Esophagus (tissue), 2 donors: Measurements from ENCODE around the gene CDYL2. TPM values are rescaled to one million over a fixed set of nuclear protein-coding genes. Genes with fewer than 3 reads are reported as not detected.

Experiments used
- H3K27ac ChIP-seq, 2 donors: one replicate each; pipeline ENCODE4 v1.5.1; 2013; ENCODE audit warnings: low read depth in 2 of 2, mild to moderate bottlenecking in 2 of 2, inconsistent platforms in 1 of 2, low read length in 1 of 2, moderate library complexity in 1 of 2
- H3K27me3 ChIP-seq, 2 donors: one replicate each; pipeline ENCODE4 v1.6.1; 2013; ENCODE audit warnings: low read length in 2 of 2, control low read depth in 1 of 2, mild to moderate bottlenecking in 1 of 2; ENCODE audit not compliant: insufficient read depth in 2 of 2, control insufficient read depth in 1 of 2
- H3K36me3 ChIP-seq, 2 donors: one replicate each; pipeline ENCODE4 v1.6.1; 2013; ENCODE audit warnings: low read length in 1 of 2; ENCODE audit not compliant: control insufficient read depth in 2 of 2, insufficient read depth in 2 of 2
- H3K4me1 ChIP-seq, 2 donors: one replicate each; pipeline ENCODE4 v1.6.1; 2013; ENCODE audit warnings: low read length in 1 of 2; ENCODE audit not compliant: control insufficient read depth in 2 of 2, insufficient read depth in 2 of 2
- H3K4me3 ChIP-seq, 2 donors: one replicate each; pipeline ENCODE4 v1.5.1; 2013; ENCODE audit warnings: low read length in 2 of 2, mild to moderate bottlenecking in 2 of 2, low read depth in 1 of 2, moderate library complexity in 1 of 2
- H3K9me3 ChIP-seq, 2 donors: one replicate each; pipeline ENCODE4 v1.6.1; 2013; ENCODE audit warnings: mild to moderate bottlenecking in 2 of 2, low read depth in 1 of 2, low read length in 1 of 2, moderate library complexity in 1 of 2; ENCODE audit not compliant: control insufficient read depth in 2 of 2, insufficient read depth in 1 of 2
- WGBS, 2 donors: extraction: QIAGEN DNeasy Blood & Tissue Kit; methylation state at CpG; one replicate each; pipeline ENCODE4 v1.1.7; 2013; 5-methylcytosine and 5-hydroxymethylcytosine counted together
- polyA plus RNA-seq, 2 donors: library from polyadenylated mRNA; stranded (reverse); fragments of 200-250 nt; gene quantifications; one replicate each; pipeline ENCODE4 v1.2.3, GENCODE V29; 2013
- donor health status: healthy with polysubstance abuse.
- donor health status: Bipolar disorder and iron deficiency.

Gene CDYL2
- polyA plus RNA-seq, 2 donors: 0.39 to 0.65 TPM

DNA sequence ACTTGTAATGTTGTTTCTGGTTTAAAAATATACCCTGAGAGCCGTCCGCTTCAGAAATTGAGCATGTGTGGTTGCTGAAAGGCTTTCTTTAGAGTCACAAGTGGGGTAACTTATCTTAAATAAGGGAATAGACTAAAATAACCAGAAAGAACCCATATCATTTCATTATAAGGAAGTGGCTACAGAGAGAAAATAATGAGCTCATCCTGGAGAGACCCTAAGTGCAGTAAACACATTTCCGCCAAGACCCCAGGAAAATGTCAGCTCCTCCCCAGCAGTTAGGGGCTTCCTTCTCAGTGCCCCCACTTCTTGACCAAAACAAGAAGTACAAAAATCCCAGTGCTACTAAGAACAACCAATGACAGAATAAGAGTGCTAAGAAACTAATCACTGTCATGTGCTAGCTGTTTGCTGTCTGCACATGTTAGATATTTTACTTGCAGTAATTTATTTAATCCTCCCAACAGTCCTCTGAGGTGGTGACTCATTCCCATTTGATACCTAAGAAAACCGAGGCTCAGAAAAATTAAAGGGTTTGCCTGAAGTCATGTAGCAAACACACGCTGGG lies 83.5 kb downstream of the CDYL2 start:
- Histone ChIP-seq H3K36me3 (no peaks in the 10 kb centered on the region), H3K4me3 (no peak overlapping the region)
- 66 to 69% methylated on average over 5 of the region's 5 CpGs for WGBS, 2 donors

DNA sequence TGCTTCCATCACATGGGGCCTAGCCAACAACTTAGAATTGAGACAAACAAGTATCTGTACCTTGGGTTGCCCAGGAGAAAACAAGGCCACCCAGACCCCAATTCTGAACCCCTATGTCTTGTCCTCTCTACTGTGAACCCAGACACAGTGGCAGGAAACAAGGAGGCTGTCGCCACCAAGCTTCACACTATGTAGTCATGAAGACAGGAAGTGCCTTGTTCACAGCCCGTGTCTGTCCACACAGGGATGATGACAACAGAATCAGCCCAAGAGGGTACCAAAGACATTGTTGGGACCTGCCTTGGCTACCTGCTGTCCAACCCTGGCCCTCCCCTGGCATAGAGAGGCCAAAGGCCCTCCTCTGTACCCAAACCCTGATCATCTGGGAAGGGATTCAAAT lies 84.8 kb downstream of the CDYL2 start:
- WGBS, 2 donors: 68 to 70% methylated on average over 2 of the region's 2 CpGs
- H3K27me3 ChIP-seq: no peaks in the 10 kb centered on the region

More for the DNA sequence above, 83.5 kb downstream of the CDYL2 start:
- peaks cover 2 to 5% of the 10 kb centered on the region in 2 donors for H3K9me3 ChIP-seq
- H3K27me3 ChIP-seq: no peaks in the 10 kb centered on the region
- H3K4me1 ChIP-seq: peaks cover 3 to 11% of the 10 kb centered on the region in 2 donors
- H3K27ac ChIP-seq: no peak overlapping the region

GRCh38 chr16:80718480-80719220 lies 85.7 kb downstream of the CDYL2 start:
- H3K4me1 ChIP-seq: peaks cover 3 to 11% of the 10 kb centered on the region in 2 donors
- H3K27ac ChIP-seq: no peak overlapping the region
- H3K9me3 ChIP-seq: peaks cover 4 to 5% of the 10 kb centered on the region in 2 donors
- 57 to 66% methylated on average over 10 of the region's 10 CpGs for WGBS, 2 donors
- no peaks in the 10 kb centered on the region for H3K36me3 ChIP-seq
- H3K4me3 ChIP-seq: no peak overlapping the region
- H3K27me3 ChIP-seq: no peaks in the 10 kb centered on the region

More for the DNA sequence above, 84.8 kb downstream of the CDYL2 start:
- Histone ChIP-seq H3K27ac (no peak overlapping the region), H3K4me3 (no peak overlapping the region), H3K4me1 (peaks cover 3 to 11% of the 10 kb centered on the region in 2 donors), H3K9me3 (peaks cover 2 to 5% of the 10 kb centered on the region in 2 donors), H3K36me3 (no peaks in the 10 kb centered on the region)

DNA sequence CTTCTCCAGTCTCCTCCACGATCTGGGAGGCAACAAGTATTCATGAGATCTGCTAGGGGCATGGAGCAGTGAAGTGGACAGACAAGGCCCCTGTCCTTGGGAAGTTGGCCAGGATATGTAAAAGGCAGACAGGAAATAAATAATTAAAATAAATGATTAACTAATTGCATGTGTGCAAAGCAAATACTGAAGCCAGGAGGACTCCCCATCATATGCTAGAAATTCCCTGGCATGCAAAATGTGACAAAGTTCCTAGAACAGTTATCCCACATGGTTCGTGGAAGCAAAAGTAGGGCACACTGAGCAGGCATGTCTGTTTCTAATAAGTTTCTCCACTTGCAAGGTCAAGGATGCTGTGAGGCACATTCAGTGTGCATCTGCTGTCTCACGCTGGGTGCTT lies 86.8 kb downstream of the CDYL2 start:
- Histone ChIP-seq H3K4me3 (no peak overlapping the region), H3K4me1 (peaks cover 0 to 8% of the 10 kb centered on the region in 2 donors), H3K36me3 (no peaks in the 10 kb centered on the region), H3K27ac (no peak overlapping the region), H3K9me3 (peaks cover 2 to 5% of the 10 kb centered on the region in 2 donors), H3K27me3 (no peaks in the 10 kb centered on the region)
- WGBS, 2 donors: 69 to 89% methylated on average over 3 of the region's 3 CpGs

DNA sequence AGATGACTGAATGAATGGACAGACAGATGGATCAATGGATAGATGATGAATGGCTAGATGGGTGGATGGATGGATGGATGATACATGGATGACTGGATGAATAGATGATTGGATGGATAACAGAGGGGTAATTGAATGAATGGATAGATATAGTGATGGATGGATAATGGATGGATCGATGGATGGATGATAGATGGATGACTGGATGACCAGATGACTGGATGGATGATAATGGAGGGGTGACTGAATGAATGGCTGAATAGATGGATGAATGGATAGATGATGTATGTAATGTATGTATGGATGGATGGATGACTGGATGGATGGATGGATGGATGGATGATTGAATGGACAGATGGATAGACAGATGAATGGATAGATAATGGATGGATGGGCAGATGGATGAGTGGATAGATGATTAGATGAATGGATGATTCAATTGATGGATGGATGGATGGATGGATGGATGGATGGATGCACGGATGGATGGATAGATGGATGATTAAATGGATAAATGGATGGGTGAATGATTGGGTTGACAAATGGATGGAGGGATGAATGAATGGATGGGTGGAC lies 87.7 kb downstream of the CDYL2 start:
- Histone ChIP-seq H3K4me1 (peaks cover 0 to 8% of the 10 kb centered on the region in 2 donors), H3K9me3 (peaks cover 0 to 3% of the 10 kb centered on the region in 2 donors), H3K4me3 (no peak overlapping the region), H3K27me3 (no peaks in the 10 kb centered on the region), H3K27ac (no peak overlapping the region), H3K36me3 (no peaks in the 10 kb centered on the region)
- WGBS, 2 donors: 81 to 90% methylated on average over 2 of the region's 2 CpGs

GRCh38 chr16:80711406-80711805 lies 93.0 kb downstream of the CDYL2 start:
- no peaks in the 10 kb centered on the region for H3K4me1 ChIP-seq
- H3K4me3 ChIP-seq: no peak overlapping the region
- H3K27me3 ChIP-seq: no peaks in the 10 kb centered on the region
- peaks cover 0 to 3% of the 10 kb centered on the region in 2 donors for H3K9me3 ChIP-seq
- H3K27ac ChIP-seq: no peak overlapping the region
- no peaks in the 10 kb centered on the region for H3K36me3 ChIP-seq
- WGBS, 2 donors: 82 to 87% methylated on average over 4 of the region's 4 CpGs

- WGBS, 2 donors: 87 to 88% methylated on average over 8 of the region's 8 CpGs
Measured at GRCh38 chr16:80710918-80711317, 93.5 kb downstream of the CDYL2 start.

DNA sequence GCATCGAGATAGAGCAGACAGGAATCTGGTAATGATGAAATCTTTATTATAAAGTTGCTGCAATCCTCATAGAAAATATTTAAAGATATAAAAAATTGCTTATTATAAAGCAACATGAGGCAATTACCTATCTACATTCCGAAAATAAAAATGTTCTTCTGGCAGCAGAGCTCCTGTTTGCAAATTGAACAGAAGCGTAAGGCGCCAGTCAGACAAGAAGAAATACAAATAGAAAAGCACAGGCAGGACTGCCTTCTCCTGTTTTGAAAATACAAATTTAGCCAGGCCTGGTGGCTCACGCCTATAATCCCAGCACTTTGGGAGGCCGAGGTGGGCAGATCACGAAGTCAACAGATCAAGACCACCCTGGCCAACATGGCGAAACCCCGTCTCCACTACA lies 95.6 kb downstream of the CDYL2 start:
- Histone ChIP-seq H3K27ac (no peak overlapping the region), H3K4me3 (no peak overlapping the region), H3K9me3 (peaks cover 0 to 3% of the 10 kb centered on the region in 2 donors), H3K27me3 (no peaks in the 10 kb centered on the region), H3K4me1 (no peaks in the 10 kb centered on the region), H3K36me3 (no peaks in the 10 kb centered on the region)
- WGBS, 2 donors: 94 to 95% methylated on average over 9 of the region's 9 CpGs

More at GRCh38 chr16:80710918-80711317, 93.5 kb downstream of the CDYL2 start:
- Histone ChIP-seq H3K36me3 (no peaks in the 10 kb centered on the region), H3K4me1 (no peaks in the 10 kb centered on the region), H3K27ac (no peak overlapping the region), H3K9me3 (peaks cover 0 to 3% of the 10 kb centered on the region in 2 donors), H3K4me3 (no peak overlapping the region), H3K27me3 (no peaks in the 10 kb centered on the region)

- H3K27me3 ChIP-seq: no peaks in the 10 kb centered on the region
- H3K9me3 ChIP-seq: no peaks in the 10 kb centered on the region
- no peaks in the 10 kb centered on the region for H3K4me1 ChIP-seq
- no peak overlapping the region for H3K27ac ChIP-seq
- no peaks in the 10 kb centered on the region for H3K36me3 ChIP-seq
- no peak overlapping the region for H3K4me3 ChIP-seq
Measured at GRCh38 chr16:80707686-80708085, 96.7 kb downstream of the CDYL2 start.
